NCI-H526 (cell line): ENCODE results near the gene CAMK2N1.
"Not testable (repeated sequence)": the region's sequence is repeated elsewhere in the genome, so short reads cannot be mapped to it uniquely, and the experiment has no call there.

Source experiments
- DNase-seq, 2 experiments: peaks; one replicate each; lab custom pipeline; 2025; lab: John Stamatoyannopoulos, UW

Gene CAMK2N1

DNA sequence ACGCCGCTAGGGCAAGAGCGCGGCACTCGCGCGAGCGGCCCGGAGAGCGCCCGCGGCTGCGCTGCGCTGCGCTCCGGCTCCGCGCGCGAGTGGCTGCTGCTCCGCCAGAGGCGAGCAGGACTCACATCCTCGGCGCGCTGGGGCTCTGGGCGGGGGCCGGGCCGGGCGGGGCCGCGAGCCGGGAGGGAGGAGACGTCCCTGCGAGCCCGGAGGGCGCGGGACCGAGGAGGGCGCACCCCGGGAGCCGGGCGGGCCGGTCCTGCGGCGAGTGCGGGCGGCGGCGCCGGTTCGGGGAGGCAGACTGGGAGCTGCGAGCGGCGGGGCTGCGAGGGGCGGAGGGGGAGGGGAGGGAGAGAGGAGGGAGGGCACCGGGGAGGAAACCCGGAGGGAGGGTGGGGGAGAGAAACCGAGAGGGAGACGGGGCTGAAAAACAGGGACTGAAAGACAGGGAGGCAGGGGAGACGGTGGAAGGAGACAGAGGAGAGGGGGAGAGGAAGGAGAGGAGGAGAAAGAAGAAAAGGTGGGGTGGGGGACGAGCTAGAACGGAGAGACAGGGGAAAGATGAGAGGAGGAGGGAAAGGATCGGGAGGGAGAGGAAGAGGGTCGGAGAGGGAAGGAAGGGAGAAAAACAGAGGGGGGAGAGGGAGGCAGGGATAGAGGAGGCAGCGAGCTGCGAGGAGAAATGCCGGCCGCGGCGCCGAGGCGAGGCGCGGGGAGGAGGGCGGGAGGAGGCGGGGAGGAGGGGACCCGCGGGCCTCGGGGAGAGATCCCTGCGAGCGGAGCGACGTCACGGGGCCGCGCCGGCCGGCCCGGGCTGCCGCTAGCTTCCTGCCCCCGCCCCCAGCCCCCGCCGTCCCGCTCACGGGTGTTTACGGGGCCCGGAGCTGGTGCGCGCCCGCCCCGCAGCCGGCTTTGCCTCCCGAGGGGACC is at the start of gene CAMK2N1:
Gene CAMK2N1 (minus strand): TSS at position 684 of the 930 bp plus-strand sequence. CDS start 831 bp downstream, outside the sequence.
- peak in 1 of 2 experiments; percentile 26 for DNase-seq

DNA sequence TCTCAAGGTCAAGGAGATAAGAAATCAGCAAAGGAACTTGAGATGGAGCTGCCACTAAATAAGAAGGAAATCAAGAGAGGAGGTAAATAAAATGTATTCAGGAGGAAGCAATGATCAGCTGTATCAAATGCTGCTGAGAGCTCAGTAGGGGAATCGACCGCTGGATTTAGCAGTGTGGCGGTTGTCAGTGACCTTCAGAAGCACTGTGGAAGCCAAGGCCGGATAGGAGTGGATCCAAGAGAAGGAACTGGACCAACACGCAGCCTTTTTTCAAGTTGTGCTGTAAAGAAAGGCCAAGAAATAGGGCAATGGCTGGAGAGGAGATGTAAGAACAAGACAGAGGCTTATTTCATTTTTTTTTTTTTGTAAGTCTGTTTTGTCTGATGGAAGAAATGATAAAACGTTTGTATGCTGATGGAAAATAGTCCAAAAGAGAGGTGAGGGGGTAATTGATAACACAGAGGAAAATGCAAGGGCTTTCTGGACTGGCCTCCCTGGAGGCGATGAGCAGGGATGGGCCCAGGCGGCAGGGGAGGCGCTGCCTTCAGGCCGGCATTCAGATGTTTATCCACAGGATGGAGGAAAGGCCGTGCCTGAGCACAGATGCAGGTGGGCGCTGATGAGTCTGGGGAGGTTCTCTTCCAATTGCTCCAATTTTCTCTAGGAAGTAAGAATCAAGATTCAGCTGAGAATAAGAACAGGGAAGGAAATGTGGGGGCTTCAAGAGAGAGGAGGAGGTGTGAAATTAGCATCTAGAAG is 48.8 kb upstream of the CAMK2N1 start:
- DNase-seq, result no peak

DNA sequence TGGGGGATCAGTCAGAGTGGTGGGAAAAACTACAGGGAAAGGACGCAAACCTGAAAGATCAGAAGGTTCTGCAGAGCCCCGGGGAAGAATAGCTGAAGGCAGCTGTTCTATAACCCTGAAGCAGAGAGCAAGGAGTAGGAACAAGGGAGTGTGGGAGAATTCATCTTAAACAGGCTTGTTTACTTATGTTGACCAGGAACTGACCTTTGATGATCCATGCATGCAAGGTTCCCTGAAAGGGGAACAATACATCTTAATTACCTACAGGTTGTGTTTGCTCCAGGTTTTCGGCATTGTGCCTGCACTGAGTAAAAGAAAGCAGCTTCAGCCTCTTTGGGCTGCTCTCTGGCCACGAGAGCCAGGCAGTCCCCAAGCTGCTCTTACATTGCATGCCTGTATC is 47.6 kb upstream of the CAMK2N1 start:
- DNase-seq, result no peak

DNA sequence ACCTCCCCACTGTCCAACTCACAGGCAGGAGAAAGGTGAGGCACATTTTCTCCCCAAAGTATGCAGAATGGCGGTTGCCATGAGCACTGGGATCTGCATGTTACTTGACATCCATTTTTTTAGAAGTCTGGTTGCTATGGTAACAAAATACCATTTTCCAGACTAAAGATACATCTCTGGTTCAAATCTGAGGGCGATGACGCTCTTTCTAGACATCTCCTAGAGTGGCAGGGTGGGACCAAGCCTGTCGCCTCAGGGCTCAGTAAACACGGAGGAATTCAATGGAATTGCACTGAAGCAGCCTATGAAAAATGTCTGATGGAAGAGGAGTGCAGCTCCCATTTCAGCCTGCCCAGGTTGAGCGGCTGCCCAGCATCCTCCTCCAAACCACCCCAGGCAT is 44.9 kb upstream of the CAMK2N1 start:
- DNase-seq, result no peak

DNA sequence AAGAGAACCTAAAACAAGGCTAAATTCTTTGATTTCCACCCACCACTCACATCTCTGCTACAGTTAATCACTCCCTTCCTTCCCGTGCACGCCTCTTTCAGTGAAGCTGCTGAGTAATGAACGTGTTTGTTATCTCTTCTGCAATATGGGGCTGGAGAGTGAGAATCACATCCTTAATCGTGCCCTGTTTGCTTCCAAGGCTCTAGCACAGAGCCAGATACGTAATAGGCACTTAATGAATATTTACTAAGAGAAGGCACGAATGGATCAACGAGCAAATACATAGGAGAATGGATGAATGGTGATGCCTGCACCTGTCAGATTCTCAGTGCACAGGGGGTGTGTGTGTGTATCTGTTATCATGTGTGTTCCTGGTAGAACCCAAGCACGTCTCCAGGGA is 44.3 kb upstream of the CAMK2N1 start:
- no peak for DNase-seq

DNA sequence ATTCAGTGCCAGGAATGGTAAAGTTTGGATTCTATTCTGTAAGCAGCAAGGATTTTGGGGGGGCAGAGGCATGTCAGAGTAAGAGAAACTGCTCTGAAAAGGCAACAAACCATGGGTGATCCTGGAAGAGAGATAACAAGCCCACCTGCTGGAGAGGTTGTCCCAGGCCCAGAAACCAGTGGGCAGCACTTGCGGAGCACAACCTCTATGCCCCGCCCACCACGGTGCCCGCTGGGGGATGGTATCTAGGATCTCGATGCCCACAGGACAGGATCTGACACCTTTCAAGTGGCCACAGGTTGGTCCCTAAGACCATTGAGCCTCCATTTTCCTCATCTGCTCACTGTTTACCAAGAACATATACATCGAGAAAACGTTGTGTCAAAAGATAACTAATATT is 42.2 kb upstream of the CAMK2N1 start:
- DNase-seq, result no peak

DNA sequence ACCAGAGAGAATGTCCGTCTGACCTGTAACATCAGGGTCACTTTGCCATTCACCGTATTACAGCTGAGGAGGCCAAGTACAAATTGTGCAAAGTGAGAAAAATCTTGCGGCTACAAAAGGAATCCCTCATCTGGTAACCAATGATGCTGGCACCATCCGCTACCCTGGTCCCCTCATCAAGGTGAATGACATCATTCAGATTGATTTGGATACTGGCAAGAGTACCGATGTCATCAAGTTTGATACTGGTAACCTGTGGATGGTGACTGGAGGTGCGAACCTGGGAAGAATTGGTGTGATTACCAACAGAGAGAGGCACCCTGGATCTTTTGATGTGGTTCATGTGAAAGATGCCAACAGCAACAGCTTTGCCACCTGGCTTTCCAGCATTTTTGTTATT is 40.3 kb upstream of the CAMK2N1 start:
- no peak for DNase-seq

DNA sequence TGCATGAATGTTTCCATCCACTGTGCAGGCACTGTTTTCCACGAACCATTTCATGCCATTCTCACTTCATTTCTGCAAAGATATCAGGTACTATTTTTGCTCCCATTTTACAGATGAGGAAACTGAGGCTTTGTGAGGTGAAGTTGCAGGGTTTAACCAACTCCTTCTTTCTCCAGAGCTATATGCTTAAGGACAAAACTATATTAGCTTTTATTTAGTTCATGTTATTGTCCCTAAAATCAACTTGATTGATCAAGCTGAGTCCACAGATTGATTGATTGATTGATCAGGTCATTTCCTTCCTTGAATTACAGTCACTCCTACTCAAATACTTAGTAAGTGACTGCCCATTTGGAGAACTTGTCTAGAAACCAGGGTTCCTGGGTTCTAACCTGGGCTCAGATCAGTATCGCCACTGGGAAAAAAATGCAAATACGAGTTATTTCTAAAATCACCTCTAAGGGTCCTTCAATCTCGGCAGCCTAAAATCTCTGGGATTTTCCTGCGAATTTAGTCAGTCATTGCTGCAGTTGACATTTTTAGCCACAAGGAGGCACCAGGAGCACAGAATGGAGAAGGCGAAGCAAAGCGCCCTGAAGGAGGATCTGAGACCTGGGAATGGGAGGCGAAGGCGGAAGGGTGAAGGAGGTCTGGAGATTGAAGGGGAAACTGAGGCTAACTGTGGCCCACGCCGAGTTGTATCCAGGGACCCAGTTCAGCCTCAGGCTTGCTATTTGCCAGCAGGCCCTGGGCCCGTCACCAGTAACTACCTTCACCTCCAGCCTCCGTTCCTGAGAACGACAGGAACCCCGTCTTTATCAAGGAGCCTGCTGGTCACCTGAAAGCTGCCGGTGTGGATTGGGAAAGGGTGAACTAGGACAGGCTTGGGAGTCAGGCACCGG is 36.2 kb upstream of the CAMK2N1 start:
- peak; percentile 34 to 66 for DNase-seq

DNA sequence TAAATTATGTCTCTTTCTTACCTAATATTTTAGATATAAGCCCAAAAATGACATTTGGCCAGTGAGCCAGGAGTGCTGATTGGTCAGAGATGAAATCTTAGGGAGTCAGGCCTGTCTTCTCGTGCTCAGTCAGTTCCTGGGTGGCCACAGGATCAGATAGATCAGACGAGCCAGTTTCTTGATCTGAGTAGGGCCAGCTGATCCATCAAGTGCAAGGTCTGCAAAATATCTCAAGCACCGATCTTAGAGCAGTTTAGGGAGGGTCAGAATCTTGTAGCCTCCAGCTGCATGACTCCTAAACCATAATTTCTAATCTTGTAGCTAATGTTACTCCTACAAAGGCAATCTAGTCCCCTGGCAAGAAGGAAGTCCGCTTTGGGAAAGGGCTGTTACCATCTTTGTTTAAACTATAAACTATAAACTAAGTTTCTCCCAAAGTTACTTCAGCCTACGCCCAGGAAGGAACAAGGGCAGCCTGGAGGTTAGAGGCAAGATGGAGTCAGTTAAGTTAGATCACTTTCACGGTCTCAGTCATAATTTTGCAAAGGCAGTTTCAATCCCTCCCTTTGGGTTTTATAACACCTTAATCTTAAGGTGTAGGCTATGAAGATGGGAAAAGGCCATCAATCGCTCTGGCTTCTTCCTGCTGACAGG is 33.7 kb upstream of the CAMK2N1 start:
- DNase-seq, result not testable (repeated sequence)

DNA sequence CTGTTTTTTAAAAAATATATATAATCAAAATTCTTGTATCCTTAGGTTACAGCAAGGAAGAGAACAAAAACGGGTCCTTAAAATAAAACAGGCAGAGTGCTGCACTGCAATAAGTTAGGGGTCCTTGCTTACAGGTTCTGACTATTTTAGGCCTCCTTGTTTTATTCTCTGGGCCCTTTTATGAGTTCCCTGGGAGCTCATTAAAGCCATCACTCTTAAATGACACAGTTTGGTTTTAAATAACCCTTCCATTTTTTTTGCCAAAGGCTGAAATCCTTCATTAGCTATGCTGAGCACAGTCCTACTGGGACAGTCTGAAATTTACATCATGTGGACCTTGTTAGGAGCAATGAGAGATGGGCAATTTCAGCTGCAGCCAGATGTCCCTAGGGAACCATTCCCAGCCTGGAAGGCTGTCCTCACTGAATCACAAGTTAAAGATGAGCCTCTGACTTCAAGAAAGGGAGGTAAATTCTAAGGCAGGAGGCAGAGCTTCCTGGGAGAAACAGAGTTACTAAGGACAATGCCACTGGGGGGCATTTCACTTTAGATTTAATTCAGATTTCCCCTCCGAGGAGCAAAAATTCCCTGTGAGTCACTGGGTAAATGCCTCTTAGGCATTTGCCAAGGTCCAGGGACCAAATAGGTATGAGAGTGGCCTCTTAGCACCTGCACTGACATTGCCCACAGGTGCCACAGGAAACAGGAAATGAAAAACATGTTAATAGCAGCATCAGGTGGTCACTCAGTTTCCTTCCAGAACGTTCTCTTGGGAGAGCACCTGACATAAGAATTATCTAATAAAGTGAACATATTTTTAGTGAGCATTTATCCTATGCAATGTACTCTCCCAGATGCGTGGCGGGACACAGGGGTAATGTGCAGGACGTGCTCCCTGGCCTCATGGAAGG is 25.8 kb upstream of the CAMK2N1 start:
- DNase-seq, result peak in 1 of 2 experiments; percentile 12

DNA sequence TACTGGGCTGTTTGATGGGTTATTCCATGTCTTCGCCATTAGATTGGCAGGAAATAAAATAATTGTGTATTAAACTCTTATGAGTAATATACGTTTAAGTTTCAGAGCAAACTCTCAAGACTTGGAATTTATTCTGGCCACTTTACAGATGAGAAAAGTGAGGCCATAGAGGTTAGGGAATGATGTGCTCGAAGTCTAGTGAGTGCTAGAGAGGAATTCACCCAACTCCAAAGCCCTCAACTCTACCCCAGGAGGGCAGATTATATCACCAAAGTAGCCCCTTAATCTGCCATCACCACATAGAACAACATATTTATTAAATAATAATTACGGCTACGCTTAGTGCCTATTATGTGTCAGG is 22.4 kb upstream of the CAMK2N1 start:
- no peak for DNase-seq

DNA sequence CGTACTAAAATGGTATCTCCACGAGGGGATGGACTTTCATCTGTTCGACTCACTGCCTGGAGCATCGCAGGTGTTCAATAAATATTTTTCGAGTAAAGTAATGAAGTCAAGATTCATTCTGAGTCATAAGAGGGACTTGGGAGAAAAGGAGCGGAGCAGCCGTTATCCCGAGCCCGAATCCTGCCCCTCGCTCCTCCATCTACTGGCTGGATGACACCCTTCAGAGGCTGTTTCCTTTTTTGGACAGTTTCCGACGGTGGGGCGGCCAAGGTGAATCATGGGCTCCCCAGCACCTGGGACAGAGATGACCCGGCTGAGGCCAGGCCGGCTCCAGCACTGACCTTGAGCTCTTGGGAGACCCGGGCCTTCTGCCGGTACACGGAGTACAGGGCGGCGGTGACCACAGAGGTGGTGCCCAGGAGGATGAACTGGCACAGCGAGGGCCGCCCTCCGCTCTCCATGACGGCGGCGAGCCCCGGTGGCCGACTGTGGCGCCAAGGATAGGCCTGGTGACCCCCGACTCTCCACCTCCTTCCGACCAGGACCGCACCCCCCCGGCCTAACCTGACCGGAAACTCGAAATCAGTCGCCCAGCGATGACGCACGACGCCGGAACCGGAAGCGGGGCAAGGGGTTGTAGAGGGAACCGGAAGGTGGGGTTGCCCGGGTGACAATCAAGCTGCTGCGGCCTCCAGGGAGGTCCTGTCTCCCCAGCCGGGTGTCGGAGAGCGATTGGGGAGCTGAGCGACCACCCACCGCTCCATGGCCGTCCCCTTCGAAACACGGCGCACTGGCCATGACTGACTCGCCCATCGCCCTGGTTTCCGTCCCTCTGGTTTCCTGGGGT is 21.8 kb upstream of the CAMK2N1 start, which contains the start of gene MUL1:
Gene MUL1 (minus strand): TSS at position 588 of the 847 bp plus-strand sequence. CDS start 127 bp downstream, at position 461.
- DNase-seq, result peak; percentile 18 to 87

DNA sequence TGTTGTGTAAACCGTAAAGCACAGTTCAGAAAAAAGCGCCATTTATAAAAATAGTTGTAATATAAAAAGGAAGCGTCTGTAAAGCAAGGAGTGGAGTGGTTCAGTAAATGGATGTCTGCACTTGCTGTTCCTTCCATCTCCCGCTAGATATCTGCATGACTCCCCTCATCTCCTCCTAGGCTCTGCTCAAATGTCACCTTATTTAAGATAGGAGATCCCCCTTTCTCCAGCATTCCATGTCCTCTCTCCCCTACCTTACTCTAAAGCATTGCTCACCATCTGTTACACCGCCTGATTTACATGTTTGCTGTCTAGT is 21.2 kb upstream of the CAMK2N1 start:
- DNase-seq, result no peak

DNA sequence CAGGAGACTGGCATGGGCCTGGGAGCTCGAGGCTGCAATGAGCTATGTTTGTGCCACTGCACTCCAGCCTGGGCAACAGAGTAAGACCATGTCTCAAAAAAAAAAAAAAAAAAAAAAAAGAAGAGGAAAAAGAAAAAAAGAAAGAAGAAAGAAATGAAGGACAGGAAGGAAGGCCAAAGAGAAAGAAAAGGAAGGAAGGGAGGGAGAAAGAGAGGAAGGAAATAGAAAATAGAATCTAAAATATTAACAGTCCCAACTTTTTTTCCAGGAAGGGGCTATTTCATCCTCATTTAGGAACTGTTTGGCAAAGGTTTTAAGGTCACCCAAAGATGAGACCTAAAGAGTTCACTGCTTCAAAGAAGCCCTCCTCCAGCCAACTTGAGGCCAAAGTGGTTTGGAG is 19.5 kb upstream of the CAMK2N1 start:
- DNase-seq, result no peak

DNA sequence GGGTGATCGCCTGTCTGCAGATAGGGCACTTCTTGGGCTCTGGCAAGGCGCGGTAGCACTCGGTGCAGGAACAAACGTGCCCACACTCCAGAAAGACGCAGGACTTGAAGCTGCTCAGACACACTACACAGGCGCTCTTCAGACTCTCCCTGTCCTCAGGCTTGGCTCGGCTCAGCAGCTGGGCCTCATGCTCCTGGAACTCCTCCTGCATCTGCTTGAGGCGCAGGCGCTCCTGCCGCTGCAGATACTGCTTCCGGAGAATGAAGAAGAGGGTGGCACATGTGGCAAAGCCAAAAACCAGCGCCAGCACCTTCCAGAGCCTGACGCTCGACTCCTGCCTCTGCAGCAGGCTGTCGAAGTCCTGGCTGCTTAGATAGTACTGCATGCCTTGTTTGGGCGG is 14.7 kb upstream of the CAMK2N1 start:
- DNase-seq, result no peak

DNA sequence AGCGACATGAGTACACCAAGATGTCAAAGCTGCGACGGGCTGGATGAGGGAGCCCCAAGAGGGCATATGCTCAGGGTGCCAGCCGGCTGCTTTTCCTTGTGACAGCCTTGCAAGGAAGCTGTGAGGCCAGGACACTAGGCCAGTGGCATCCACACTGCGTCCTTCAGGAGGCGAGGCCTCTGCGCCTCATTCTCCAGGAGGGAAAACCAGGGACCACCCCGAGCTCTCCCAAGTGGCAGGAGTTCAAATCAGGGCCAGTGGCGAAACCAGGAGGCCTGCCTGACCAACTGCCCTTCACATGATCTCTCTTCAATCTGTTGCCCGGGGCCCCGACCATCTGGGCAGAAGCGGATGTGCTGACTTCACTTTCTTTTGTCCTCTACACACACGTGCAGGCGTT is 13.7 kb upstream of the CAMK2N1 start:
- DNase-seq, result no peak

DNA sequence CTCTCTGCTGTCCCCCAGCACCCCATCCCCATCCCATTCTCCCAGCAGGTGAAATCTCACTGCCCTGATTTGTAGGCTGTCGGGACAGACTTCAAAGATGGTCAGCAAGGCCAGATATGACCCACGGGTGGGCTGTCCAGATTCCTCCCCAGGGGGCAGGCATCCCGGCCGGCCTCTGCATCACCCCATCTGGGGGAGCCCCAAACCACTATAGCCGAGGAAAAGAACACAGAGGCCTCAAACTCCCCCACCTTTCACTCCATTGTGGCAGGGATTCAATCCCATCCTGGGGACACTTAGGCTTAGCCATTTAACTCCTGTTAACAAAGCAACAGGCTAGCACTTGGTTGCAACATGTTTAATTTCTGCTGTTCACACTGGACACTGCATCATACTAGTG is 13.1 kb upstream of the CAMK2N1 start:
- no peak for DNase-seq

DNA sequence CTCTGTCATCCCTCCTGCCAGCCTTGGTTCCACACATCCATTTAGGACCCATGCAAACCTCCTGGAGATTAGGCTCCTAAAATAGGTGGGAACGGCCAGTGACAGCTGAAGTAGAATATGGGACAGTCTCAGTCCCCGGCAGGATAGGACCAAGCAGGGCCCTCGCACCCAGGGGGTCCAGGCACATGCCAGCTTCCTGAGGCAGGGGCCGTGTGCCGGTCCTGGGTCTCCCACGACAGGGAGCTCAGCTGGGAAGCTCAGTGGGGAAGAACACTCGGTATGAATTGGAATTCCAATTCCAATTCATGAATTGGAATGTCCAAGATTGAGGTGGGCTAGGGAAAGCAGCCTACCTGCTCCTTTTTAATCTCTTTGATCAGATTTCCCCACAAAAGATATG is 12.1 kb upstream of the CAMK2N1 start:
- no peak for DNase-seq

DNA sequence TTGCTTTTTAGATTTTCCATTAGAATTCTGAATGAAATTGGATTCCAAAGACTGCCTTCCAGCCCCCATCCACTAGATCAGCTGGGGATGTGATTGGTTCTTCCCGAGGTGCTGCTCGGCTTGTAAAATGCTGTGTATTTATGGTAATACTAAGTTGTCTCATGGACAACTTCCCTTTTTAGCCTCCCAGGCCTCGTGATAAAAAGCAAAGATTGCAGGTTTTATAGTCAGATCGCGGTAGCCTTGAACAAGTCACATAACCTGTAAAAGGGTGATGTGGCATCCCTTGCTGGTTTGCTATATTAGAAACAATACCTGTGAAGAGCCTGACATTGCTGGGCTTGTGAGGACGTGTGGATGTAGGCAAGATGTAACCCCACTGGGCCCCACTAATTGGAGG is 11.5 kb upstream of the CAMK2N1 start:
- DNase-seq, result no peak
